NAMALWA (cell line): Measurements from ENCODE around the gene FEM1A.
A peak's percentile ranks its signal among the peaks of the same experiment; 100 is the strongest.
"Not testable (repeated sequence)": the region's sequence is repeated elsewhere in the genome, so short reads cannot be mapped to it uniquely, and the experiment has no call there.

Experiments
- DNase-seq: peaks from one replicate; pipeline ENCODE4 v3.0.0-alpha.2; 2015; ENCODE audit warnings: low spot score

The FEM1A gene

GRCh38 chr19:4791183-4792018, at the start of gene FEM1A:
Gene FEM1A, plus strand, starts transcription at chr19:4791734. Its CDS starts 121 bp downstream, at chr19:4791855.
- DNase-seq, result peak; percentile 100

GRCh38 chr19:4742723-4743646, 48.5 kb upstream of the FEM1A start:
- no peak for DNase-seq

DNA sequence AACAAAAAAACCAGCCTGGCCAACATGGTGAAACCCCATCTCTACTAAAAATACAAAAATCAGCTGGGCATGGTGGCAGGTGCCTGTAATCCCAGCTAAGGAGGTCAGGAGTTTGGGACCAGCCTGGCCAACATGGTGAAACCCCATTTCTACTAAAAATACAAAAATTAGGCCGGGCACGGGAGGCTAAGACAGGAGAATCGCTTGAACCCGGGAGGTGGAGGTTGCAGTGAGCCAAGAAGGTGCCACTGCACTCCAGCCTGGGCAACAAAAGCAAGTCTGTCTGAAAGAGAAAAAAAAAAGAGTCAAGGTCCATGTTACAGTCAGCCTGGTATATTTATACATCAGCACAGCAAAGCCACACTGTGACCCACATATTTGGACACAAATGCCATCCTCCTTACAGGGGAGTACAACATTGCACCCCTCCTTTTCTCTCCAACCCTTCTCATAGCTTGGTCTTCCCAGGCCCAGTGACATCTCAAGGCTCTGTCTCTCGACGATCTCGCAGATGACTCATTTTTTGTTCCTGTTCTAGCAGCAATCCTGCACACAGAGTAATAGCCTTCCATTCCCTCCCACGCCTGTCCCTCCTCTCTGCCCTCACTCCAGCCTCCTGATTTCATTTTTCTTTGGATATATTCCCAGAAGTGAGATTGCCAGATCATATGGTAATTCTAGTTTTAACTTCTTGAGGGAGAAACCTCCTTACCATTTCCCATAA, 46.9 kb upstream of the FEM1A start:
- no peak for DNase-seq

DNA sequence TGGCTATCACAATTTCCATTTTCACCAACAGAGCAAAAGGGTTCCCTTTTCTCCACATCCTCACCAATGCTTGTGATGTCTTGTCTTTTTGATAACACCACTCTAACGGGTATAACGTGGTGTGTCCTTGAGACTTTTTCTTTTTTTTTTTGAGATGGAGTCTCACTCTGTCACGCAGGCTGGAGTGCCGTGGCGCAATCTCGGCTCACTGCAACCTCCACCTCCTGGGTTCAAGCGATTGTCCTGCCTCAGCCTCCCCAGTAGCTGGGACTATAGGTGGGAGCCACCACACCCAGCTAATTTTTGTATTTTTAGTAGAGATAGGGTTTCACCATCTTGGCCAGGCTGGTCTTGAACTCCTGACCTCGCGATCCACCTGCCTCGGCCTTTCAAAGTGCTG, 46.4 kb upstream of the FEM1A start:
- DNase-seq, result not testable (repeated sequence)

- no peak for DNase-seq
Observed at GRCh38 chr19:4745986-4746385, 45.5 kb upstream of the FEM1A start.

DNA sequence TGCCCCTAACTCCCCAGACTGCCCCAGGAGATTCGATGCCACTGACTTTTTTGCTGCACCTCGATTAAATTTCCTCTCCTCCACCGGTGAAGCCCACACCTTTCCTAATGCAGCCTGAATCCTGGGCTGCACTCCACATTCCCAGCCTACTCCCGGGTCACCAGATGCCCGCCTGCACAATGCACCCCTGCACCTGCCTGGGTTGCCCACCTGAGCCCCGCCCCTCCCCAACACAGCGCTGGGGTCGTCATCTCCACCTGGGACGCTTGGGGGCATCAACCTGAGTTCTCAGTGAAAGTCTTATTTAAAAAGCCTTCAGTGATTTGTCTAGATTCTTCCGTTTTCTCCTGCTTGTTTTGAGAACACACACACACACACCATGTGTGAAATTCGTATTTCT, 43.3 kb upstream of the FEM1A start:
- no peak for DNase-seq

- no peak for DNase-seq
Observed at GRCh38 chr19:4748589-4748988, 42.9 kb upstream of the FEM1A start.

GRCh38 chr19:4749870-4750590, 41.5 kb upstream of the FEM1A start:
- DNase-seq, result no peak

DNA sequence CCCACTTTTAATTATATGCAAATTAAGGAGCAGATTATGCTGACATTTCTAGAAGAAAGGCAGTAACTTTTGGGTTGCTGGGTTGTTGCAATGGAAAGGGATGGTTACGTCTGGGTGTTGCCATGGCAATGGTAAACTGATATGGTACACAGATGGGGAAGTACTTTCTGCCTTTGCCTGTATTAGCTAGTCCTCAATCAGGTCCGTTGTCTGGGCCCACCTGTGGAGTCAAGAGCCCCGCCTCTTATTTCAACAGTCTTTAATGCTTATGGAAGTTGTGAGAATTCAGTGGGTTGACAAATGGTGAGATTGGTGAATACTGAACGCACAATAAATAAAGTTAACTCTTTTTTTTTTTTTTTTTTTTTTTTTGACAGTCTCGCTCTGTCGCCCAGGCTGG, 37.3 kb upstream of the FEM1A start:
- DNase-seq, result peak; percentile 73

- no peak for DNase-seq
Observed at GRCh38 chr19:4755459-4755858, 36.1 kb upstream of the FEM1A start.

- no peak for DNase-seq
Observed at GRCh38 chr19:4758082-4758481, 33.5 kb upstream of the FEM1A start.

GRCh38 chr19:4758659-4759058, 32.9 kb upstream of the FEM1A start:
- DNase-seq, result no peak

DNA sequence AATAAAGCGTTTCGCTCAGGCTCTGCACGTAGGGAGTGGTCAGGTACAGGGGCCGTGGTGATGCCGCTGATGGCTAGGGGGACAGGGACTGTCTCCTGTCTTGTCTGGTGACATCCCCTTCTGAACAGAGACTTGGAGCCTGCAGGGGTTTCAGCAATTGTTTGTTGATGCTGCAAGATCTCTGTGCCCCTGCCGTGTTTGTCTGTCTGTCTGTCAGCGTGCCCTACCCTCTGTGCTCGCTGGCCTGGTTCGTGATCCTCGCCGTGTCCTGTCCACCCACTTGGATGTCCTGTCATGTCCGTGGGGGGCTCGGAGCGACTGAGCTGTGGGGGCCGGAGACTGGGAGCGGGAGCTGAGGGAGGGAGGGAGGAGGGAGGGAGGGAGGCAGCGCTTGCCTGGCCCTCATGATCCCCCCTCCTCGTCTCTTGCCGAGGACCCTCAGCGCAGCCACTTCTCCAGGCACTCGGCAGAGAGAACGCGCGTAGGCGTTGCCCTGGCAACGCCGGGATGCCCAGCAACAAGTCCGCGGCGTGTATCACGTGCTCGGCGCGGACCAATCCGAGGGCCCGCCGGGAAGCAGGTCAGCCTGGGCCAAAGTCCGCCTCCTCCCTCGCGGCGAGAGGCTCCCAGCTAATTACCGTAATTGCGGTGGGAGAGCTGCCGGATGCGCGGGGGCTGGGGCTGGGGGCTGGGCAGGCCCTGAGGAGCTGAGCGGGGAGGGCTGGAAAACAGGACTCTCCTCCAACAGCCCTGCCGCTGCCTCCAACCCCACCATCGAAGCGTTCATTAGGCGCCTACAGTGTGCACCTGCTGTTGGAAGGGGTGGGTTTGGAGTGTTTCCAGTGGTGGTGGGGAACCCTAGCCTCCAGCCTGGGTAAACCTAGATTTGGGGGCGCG, 31.9 kb upstream of the FEM1A start:
- peak; percentile 48 for DNase-seq

GRCh38 chr19:4760285-4760650, 31.3 kb upstream of the FEM1A start:
- no peak for DNase-seq

DNA sequence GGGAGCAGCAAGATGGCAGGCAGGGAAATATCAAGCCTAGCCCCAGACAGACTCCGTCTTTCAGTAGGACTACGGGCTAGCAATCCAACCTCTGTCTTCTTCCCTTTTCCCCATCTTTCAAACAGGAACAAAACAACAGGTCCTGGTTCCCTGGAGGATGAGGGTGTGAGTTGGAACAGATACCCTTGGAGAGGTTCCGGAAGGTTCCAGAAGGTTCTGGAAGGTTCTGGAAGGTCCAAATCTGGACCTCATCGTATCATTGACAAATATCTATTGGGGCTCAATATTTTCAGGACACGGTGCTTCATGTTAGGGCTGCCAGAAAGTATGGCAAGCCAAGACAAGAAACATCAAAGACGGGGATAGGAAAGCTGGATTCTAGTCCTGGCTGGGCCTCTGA, 28.5 kb upstream of the FEM1A start:
- no peak for DNase-seq

DNA sequence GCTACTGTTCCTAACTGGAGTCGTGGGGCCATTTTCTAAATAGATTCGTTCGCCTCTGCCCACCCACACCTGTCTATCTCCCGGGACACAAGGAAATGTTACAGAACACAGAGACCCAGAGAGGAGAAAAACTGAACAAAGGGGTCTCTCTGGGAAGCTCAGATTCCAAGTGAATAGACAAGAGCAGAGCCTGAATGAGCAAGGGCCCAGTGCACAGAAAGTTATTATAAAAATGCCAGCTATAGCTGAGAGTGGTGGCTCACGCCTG, 27.2 kb upstream of the FEM1A start:
- no peak for DNase-seq

- DNase-seq, result peak; percentile 65
Observed at GRCh38 chr19:4768934-4769777, 22.4 kb upstream of the FEM1A start.

- no peak for DNase-seq
Observed at GRCh38 chr19:4772566-4772965, 19.0 kb upstream of the FEM1A start.

GRCh38 chr19:4773047-4773640, 18.4 kb upstream of the FEM1A start:
- DNase-seq, result no peak

DNA sequence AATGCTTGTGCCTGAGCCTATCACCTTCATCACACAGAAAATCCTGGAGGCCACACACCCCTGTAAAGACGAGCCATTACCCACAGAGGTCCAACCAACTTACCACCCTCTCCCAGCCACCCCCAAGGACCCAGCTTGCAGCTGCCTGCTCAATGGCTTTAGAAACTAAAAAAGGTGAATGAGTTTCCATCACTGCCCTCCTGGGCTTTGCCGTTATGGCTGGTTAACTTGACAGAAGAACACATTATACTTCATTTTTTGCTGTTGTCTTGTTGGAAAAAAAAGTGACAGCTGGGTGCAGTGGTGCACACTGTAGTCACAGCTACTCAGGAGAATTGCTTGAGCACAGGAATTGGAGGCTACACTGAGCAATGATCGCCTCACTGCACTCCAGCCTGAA, 17.4 kb upstream of the FEM1A start:
- DNase-seq, result peak; percentile 56
